WTC11 (cell line): ENCODE results near the gene IQSEC1. TPM values are rescaled to one million over a fixed set of nuclear protein-coding genes. Genes with fewer than 3 reads are reported as not detected.

Experiments used
- ATAC-seq: fragments of 200-7000 bp; cut with Tn5 transposase; 2 replicates; pipeline ENCODE4 v1.10.0; 2021; ENCODE audit warnings: mild to moderate bottlenecking, moderate library complexity
- CTCF ChIA-PET: fragments of 300-600 bp; sonication (Branson Sonifier 250); formaldehyde crosslinking; loops from one replicate; lab custom pipeline; 2021; ENCODE audit warnings: antibody characterized with exemption; lab: Charles Lee
- POLR2A ChIA-PET: fragments of 350-600 bp; sonication (Branson Sonifier 250); formaldehyde crosslinking; loops from one replicate; lab custom pipeline; 2021; ENCODE audit warnings: antibody characterized with exemption; lab: Charles Lee
- DNase-seq: peaks from one replicate; pipeline ENCODE4 v3.0.0; 2021; ENCODE audit warnings: low spot score
- H3K27ac Mint-ChIP-seq: 2 replicates; pipeline ENCODE4 v1.8.0; 2021; ENCODE audit warnings: mixed read lengths
- H3K27me3 Mint-ChIP-seq: 2 replicates; pipeline ENCODE4 v1.8.0; 2021; ENCODE audit warnings: low read depth, mild to moderate bottlenecking, moderate library complexity, mixed read lengths
- H3K36me3 Mint-ChIP-seq: 2 replicates; pipeline ENCODE4 v1.8.0; 2021; ENCODE audit warnings: mixed read lengths
- H3K4me1 Mint-ChIP-seq: 2 replicates; pipeline ENCODE4 v1.8.0; 2022; ENCODE audit warnings: mixed read lengths
- H3K4me3 Mint-ChIP-seq: 2 replicates; pipeline ENCODE4 v1.8.0; 2021; ENCODE audit warnings: mild to moderate bottlenecking, moderate library complexity, mixed read lengths
- H3K9me3 Mint-ChIP-seq: 2 replicates; pipeline ENCODE4 v1.8.0; 2021; ENCODE audit warnings: mixed read lengths
- ARID4B ChIP-seq: sonication (generic); formaldehyde crosslinking; IDR thresholded peaks from 2 replicates; pipeline ENCODE4 v1.8.0; 2023; ENCODE audit warnings: missing genetic modification reagents, mild to moderate bottlenecking, borderline replicate concordance
- ATF6 ChIP-seq: sonication (generic); formaldehyde crosslinking; IDR thresholded peaks from 2 replicates; pipeline ENCODE4 v1.8.1; 2023; ENCODE audit warnings: mild to moderate bottlenecking, missing genetic modification reagents
- E2F1 ChIP-seq: sonication (generic); formaldehyde crosslinking; IDR thresholded peaks from 2 replicates; pipeline ENCODE4 v1.8.0; 2022; ENCODE audit warnings: mild to moderate bottlenecking, missing genetic modification reagents
- ESRRA ChIP-seq: sonication (generic); formaldehyde crosslinking; IDR thresholded peaks from 2 replicates; pipeline ENCODE4 v1.8.1; 2022; ENCODE audit warnings: mild to moderate bottlenecking, missing genetic modification reagents, borderline replicate concordance
- FOXK1 ChIP-seq: sonication (generic); formaldehyde crosslinking; IDR thresholded peaks from 2 replicates; pipeline ENCODE4 v1.8.0; 2022; ENCODE audit warnings: mild to moderate bottlenecking, moderate library complexity, missing genetic modification reagents
- HMGXB4 ChIP-seq: sonication (generic); formaldehyde crosslinking; IDR thresholded peaks from 2 replicates; pipeline ENCODE4 v1.8.1; 2023; ENCODE audit warnings: mild to moderate bottlenecking, moderate library complexity, missing genetic modification reagents
- IRF2 ChIP-seq: sonication (generic); formaldehyde crosslinking; IDR thresholded peaks from 2 replicates; pipeline ENCODE4 v1.8.0; 2022; ENCODE audit warnings: low read depth, missing genetic modification reagents, borderline replicate concordance
- JUN ChIP-seq: sonication (generic); formaldehyde crosslinking; IDR thresholded peaks from 2 replicates; pipeline ENCODE4 v1.8.0; 2023; ENCODE audit warnings: mild to moderate bottlenecking, missing genetic modification reagents
- MLX ChIP-seq: sonication (generic); formaldehyde crosslinking; IDR thresholded peaks from 2 replicates; pipeline ENCODE4 v1.8.1; 2023; ENCODE audit warnings: mild to moderate bottlenecking, missing genetic modification reagents, moderate library complexity
- MYBL2 ChIP-seq: sonication (generic); formaldehyde crosslinking; IDR thresholded peaks from 2 replicates; pipeline ENCODE4 v1.8.1; 2023; ENCODE audit warnings: mild to moderate bottlenecking, moderate library complexity, missing genetic modification reagents
- NFYB ChIP-seq: sonication (generic); formaldehyde crosslinking; conservative IDR thresholded peaks from 2 replicates; pipeline ENCODE4 v1.8.0; 2022; ENCODE audit warnings: low read depth, missing genetic modification reagents
- NR1H2 ChIP-seq: sonication (generic); formaldehyde crosslinking; IDR thresholded peaks from 2 replicates; pipeline ENCODE4 v1.9.0; 2021; ENCODE audit warnings: mild to moderate bottlenecking, moderate library complexity, missing genetic modification reagents
- SOX15 ChIP-seq: fragments of 250-450 bp; sonication (Bioruptor Pico); IDR thresholded peaks from 2 replicates; pipeline ENCODE4 v1.9.0; 2021; ENCODE audit warnings: mild to moderate bottlenecking
- ZBTB21 ChIP-seq: sonication (generic); formaldehyde crosslinking; IDR thresholded peaks from 2 replicates; pipeline ENCODE4 v1.8.1; 2023; ENCODE audit warnings: mild to moderate bottlenecking, missing genetic modification reagents, borderline replicate concordance
- ZMAT4 ChIP-seq: fragments of 250-450 bp; sonication (Bioruptor Pico); IDR thresholded peaks from 2 replicates; pipeline ENCODE4 v1.9.0; 2021; ENCODE audit warnings: mild to moderate bottlenecking
- ZNF317 ChIP-seq: sonication (generic); formaldehyde crosslinking; IDR thresholded peaks from 2 replicates; pipeline ENCODE4 v1.8.1; 2023; ENCODE audit warnings: low read depth, mild to moderate bottlenecking, moderate library complexity, missing genetic modification reagents, borderline replicate concordance
- ZNF396 ChIP-seq: fragments of 250-450 bp; sonication (Bioruptor Pico); IDR thresholded peaks from 2 replicates; pipeline ENCODE4 v1.8.0; 2021; ENCODE audit warnings: mild to moderate bottlenecking, moderate library complexity, borderline replicate concordance
- ZNF423 ChIP-seq: fragments of 250-450 bp; sonication (Bioruptor Pico); IDR thresholded peaks from 2 replicates; pipeline ENCODE4 v2.1.2; 2022; ENCODE audit warnings: mild to moderate bottlenecking, moderate library complexity
- ZNF512 ChIP-seq: sonication (generic); formaldehyde crosslinking; IDR thresholded peaks from 2 replicates; pipeline ENCODE4 v1.8.1; 2022; ENCODE audit warnings: missing genetic modification reagents, borderline replicate concordance
- ZSCAN18 ChIP-seq: fragments of 250-450 bp; sonication (Bioruptor Pico); IDR thresholded peaks from 2 replicates; pipeline ENCODE4 v2.1.2; 2022; ENCODE audit warnings: mild to moderate bottlenecking, moderate library complexity
- total RNA-seq: library from RNA; stranded (reverse); gene quantifications from 3 replicates; pipeline ENCODE4 v1.2.3, GENCODE V29; 2021

IQSEC1 gene
- total RNA-seq, 1 experiment from 2014 or later = 35.0 TPM

- ChIA-PET CTCF (interaction anchor here (0.9 to 2.2 kb wide), 4 partner anchors 12 to 53 kb away, joined by 3 to 14 read pairs (median 10); no protein-coding TSS in a partner anchor), POLR2A (no interaction called here)
- no peak for DNase-seq
- H3K27me3 Mint-ChIP-seq = peaks cover 2% of the 10 kb centered on the region; the same call in 1 of the 2 replicates
- H3K36me3 Mint-ChIP-seq = no peaks in the 10 kb centered on the region
- no peak overlapping the region for H3K27ac Mint-ChIP-seq
- TF ChIP-seq ARID4B (CRISPR knock-in tag) (no peak), HMGXB4 (CRISPR knock-in tag) (no peak), ZNF423 (CRISPR knock-in tag) (no peak), SOX15 (CRISPR knock-in tag) (no peak), ESRRA (CRISPR knock-in tag) (no peak), ZMAT4 (CRISPR knock-in tag) (no peak), ZNF317 (CRISPR knock-in tag) (no peak), ZNF512 (CRISPR knock-in tag) (no peak), ZBTB21 (CRISPR knock-in tag) (no peak), NFYB (no peak), FOXK1 (CRISPR knock-in tag) (no peak), E2F1 (CRISPR knock-in tag) (no peak), IRF2 (CRISPR knock-in tag) (no peak), ATF6 (no peak), MLX (CRISPR knock-in tag) (no peak), ZNF396 (CRISPR knock-in tag) (no peak), MYBL2 (CRISPR knock-in tag) (no peak), JUN (CRISPR knock-in tag) (no peak), ZSCAN18 (CRISPR knock-in tag) (no peak), NR1H2 (no peak)
- H3K4me3 Mint-ChIP-seq = no peak overlapping the region
- peaks cover 9% of the 10 kb centered on the region for H3K4me1 Mint-ChIP-seq
- ATAC-seq = no peak
- no peaks in the 10 kb centered on the region for H3K9me3 Mint-ChIP-seq
Measured at GRCh38 chr3:13039213-13039896, 33.9 kb downstream of the IQSEC1 start.
